ENCODE data around the gene TMEM44. TPM values are rescaled to one million over a fixed set of nuclear protein-coding genes. Genes with fewer than 3 reads are reported as not detected.

Gene TMEM44
- total and polyA plus RNA-seq, 2 of the 4 experiments (the other 2 are of a cell fraction), result 9.7 to 24.2 TPM

DNA sequence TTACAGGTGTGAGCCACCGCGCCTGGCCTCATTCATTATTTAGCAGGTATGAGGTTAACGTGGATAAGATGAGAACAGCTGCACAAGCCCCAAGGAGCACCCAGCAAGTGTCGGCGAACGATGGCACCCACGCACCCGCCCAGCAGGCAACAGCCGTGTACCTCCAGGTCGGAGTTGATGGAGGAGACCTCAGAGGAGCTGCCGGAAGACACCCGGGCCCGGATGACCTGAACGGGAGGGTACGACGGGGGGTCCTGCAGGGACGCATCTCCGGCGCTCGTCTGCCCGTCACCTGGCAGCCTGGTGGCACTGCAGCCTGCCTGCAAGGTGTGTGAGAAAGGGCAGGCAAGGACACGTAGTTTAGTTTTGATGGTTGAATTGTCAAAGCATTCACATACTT, 29.1 kb downstream of the TMEM44 start:
- H4K91ac ChIP-seq (ENCODE audit: insufficient read depth, low read depth, low read length), result no peak overlapping the region
- 82% methylated on average over 2 of the region's 22 CpGs; no CpG with 5 or more reads in 1 of the 2 experiments for WGBS, 2 experiments (ENCODE audit: extremely low coverage in 2 of 2, insufficient read length in 1 of 2)
- ATAC-seq (ENCODE audit: low read depth) (no peak), DNase-seq (no peak)
- H3K4me1 ChIP-seq (ENCODE audit: control insufficient read depth, insufficient read depth, low read length), result peaks cover 8% of the 10 kb centered on the region
- CTCF ChIA-PET, result interaction anchor here (1.1 to 1.6 kb wide), 3 partner anchors 10 to 28 kb away, joined by 3 to 4 read pairs (median 3); no protein-coding TSS in a partner anchor
- no peak overlapping the region for H2BK20ac ChIP-seq (ENCODE audit: low read depth, low read length)
- no TSS peak for BruUV-seq (replicated peaks)
- no peak overlapping the region for H3K23ac ChIP-seq (ENCODE audit: low read depth, low read length)
- no peak overlapping the region for H3K4me3 ChIP-seq (ENCODE audit: insufficient read depth, low read depth, low read length)
- peaks cover 10% of the 10 kb centered on the region for H3K36me3 ChIP-seq (ENCODE audit: control insufficient read depth, insufficient read depth, low read length)
- no peak overlapping the region for H3K18ac ChIP-seq (ENCODE audit: low read depth, low read length)
- H3K27ac ChIP-seq (ENCODE audit: insufficient read depth, low read length), result no peak overlapping the region
- H4K20me1 ChIP-seq (ENCODE audit: insufficient read depth, low read length), result no peaks in the 10 kb centered on the region
- no peak overlapping the region for H3K4me2 ChIP-seq (ENCODE audit: low read depth, low read length)
- H3K9me3 ChIP-seq (ENCODE audit: control insufficient read depth, insufficient read depth, low read length), result no peaks in the 10 kb centered on the region
- in situ Hi-C loops (cut with MboI; ENCODE audit: low sequenced_read_pairs), result loop anchor here (10.0 kb wide), 1 partner anchor 269 kb away; no protein-coding TSS in a partner anchor
- no peak overlapping the region for H2BK120ac ChIP-seq (ENCODE audit: low read depth, low read length)
- no peak overlapping the region for H2AK5ac ChIP-seq (ENCODE audit: low read depth, low read length)
- peaks cover 4% of the 10 kb centered on the region for H3K9me1 ChIP-seq (ENCODE audit: insufficient read depth, low read length)
- H3K56ac ChIP-seq (ENCODE audit: extremely low read depth, insufficient read depth, low read length), result no peak overlapping the region
- no peaks in the 10 kb centered on the region for H3K27me3 ChIP-seq (ENCODE audit: control insufficient read depth, insufficient read depth, low read length)
- H4K8ac ChIP-seq (ENCODE audit: low read depth in 2 of 2, low read length in 2 of 2), result no peak overlapping the region
- POLR2A ChIA-PET (ENCODE audit: unreplicated experiment), result no interaction called here
- H2AFZ ChIP-seq (replicated peaks; ENCODE audit: low read length, poor library complexity), result no peak overlapping the region
- no peak overlapping the region for H2AK9ac ChIP-seq (replicated peaks; ENCODE audit: low read depth, low read length, poor library complexity)
- intact Hi-C loops (cut with micrococcal nuclease), result no loop called here
- H3K14ac ChIP-seq (replicated peaks; ENCODE audit: low read depth, low read length), result no peak overlapping the region
- dilution Hi-C loops (cut with HindIII; ENCODE audit: low sequenced_read_pairs, unreplicated experiment), result no loop called here
- no peak overlapping the region for H2BK5ac ChIP-seq (ENCODE audit: low read depth, low read length, poor library complexity, severe bottlenecking)
- no peak overlapping the region for H2BK15ac ChIP-seq (ENCODE audit: low read depth, low read length)
- H4K5ac ChIP-seq (ENCODE audit: low read depth, low read length), result no peak overlapping the region
- peaks cover 0 to 2% of the 10 kb centered on the region in 2 experiments; a peak in 1 of 4 replicates for H3K79me1 ChIP-seq (ENCODE audit: low read depth in 1 of 2, low read length in 2 of 2)
- H3K9ac ChIP-seq (ENCODE audit: low read depth, low read length), result no peak overlapping the region
- H3K4ac ChIP-seq (ENCODE audit: low read depth, low read length), result no peak overlapping the region
- TF ChIP-seq FOS (IDR thresholded peaks at IDR 0.05; ENCODE audit: low read depth, low read length) (no peak), BHLHE40 (IDR thresholded peaks at IDR 0.05; ENCODE audit: low read depth, low read length) (no peak), MXI1 (IDR thresholded peaks at IDR 0.05; ENCODE audit: borderline replicate concordance, low read depth, low read length) (no peak), RFX5 (IDR thresholded peaks at IDR 0.05; ENCODE audit: low read depth, low read length) (no peak), POLR2A (IDR thresholded peaks at IDR 0.05; ENCODE audit: low read depth, low read length) (no peak), CEBPB (IDR thresholded peaks at IDR 0.05; ENCODE audit: low read depth, low read length) (no peak), RCOR1 (IDR thresholded peaks at IDR 0.05; ENCODE audit: insufficient replicate concordance, low read length) (no peak), RAD21 (IDR thresholded peaks at IDR 0.05; ENCODE audit: low read length) (no peak), CHD1 (IDR thresholded peaks at IDR 0.05; ENCODE audit: low read depth, low read length) (no peak), MAFK (IDR thresholded peaks at IDR 0.05; ENCODE audit: low read depth, low read length) (no peak)
- TF ChIP-seq, protein P1, sequence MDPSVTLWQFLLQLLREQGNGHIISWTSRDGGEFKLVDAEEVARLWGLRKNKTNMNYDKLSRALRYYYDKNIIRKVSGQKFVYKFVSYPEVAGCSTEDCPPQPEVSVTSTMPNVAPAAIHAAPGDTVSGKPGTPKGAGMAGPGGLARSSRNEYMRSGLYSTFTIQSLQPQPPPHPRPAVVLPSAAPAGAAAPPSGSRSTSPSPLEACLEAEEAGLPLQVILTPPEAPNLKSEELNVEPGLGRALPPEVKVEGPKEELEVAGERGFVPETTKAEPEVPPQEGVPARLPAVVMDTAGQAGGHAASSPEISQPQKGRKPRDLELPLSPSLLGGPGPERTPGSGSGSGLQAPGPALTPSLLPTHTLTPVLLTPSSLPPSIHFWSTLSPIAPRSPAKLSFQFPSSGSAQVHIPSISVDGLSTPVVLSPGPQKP (IDR thresholded peaks at IDR 0.05; ENCODE audit: borderline replicate concordance, low read depth, low read length), result no peak
